ENCODE measurements around the gene KNSTRN.
A peak's percentile ranks its signal among the peaks of the same experiment; 100 is the strongest.

Gene KNSTRN

GRCh38 chr15:40344631-40345120 lies 37.8 kb upstream of the KNSTRN start:
- peak; percentile 58 for DNase-seq
- in situ Hi-C loops (cut with HindIII; ENCODE audit: low pct_ligation_motif_present, low pct_unique_long_range_greater_than_20kb, low sequenced_read_pairs), result no loop called here

DNA sequence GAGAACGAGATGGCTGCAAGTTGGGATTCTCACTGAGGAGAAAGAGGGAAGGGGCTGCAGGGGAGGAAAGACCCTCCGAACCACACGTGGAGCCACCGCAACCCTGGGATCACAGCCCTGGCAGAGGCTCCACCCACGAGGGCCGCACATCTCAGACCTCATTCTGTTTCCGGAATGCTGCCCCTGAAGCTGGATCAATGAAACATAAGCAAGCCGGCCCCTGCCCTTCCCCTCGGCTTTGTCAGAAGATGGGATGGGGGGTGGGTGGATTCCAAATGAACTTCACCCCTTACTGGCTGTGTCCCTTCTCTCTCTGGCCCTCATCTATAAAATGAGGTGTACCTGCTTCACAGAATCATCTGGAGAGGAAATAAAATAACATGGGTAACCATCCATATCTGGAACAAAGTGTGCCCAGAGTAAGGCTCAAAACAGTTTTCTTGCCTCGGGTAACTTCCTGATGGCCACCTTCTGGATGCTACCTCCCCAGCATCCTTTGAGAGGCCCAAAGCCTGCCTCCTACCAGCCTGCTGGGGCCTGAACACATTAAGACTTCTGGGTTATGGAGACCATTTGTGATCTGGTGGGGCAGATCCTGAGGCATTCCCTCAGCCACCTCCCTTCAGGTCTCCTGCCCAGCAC lies 37.2 kb upstream of the KNSTRN start:
- DNase-seq, result no peak
- in situ Hi-C loops (cut with HindIII; ENCODE audit: low pct_ligation_motif_present, low pct_unique_long_range_greater_than_20kb, low sequenced_read_pairs), result no loop called here

- in situ Hi-C loops (cut with HindIII; ENCODE audit: low pct_ligation_motif_present, low pct_unique_long_range_greater_than_20kb, low sequenced_read_pairs), result no loop called here
Measured at GRCh38 chr15:40345867-40346578, 36.5 kb upstream of the KNSTRN start.

GRCh38 chr15:40346579-40347558 lies 35.7 kb upstream of the KNSTRN start:
- in situ Hi-C loops (cut with HindIII; ENCODE audit: low pct_ligation_motif_present, low pct_unique_long_range_greater_than_20kb, low sequenced_read_pairs), result no loop called here
- DNase-seq, result no peak

More at GRCh38 chr15:40345867-40346578, 36.5 kb upstream of the KNSTRN start:
- DNase-seq, result no peak

- DNase-seq, result no peak
- in situ Hi-C loops (cut with HindIII; ENCODE audit: low pct_ligation_motif_present, low pct_unique_long_range_greater_than_20kb, low sequenced_read_pairs), result no loop called here
Measured at GRCh38 chr15:40347559-40348473, 34.7 kb upstream of the KNSTRN start.

DNA sequence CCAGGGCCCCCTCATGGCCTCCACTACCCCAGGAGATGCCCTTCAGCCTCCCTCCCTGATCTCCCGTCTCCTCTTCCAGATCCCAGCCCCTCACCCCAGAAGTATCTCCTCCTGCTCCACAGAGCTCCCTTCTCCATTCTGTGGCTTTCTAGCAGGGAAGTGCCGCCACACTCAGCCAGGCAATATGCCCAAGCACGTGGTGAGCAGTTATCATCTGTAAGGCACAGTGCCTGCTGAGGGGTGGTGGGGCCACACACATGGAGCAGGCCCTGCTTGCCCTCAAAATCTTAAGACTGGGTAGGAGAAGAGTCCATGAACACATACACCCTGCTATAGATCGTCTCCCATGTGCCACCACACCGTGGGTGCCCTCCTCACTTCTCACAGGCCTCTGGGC lies 34.0 kb upstream of the KNSTRN start:
- in situ Hi-C loops (cut with HindIII; ENCODE audit: low pct_ligation_motif_present, low pct_unique_long_range_greater_than_20kb, low sequenced_read_pairs), result no loop called here
- DNase-seq, result no peak

- in situ Hi-C loops (cut with HindIII; ENCODE audit: low pct_ligation_motif_present, low pct_unique_long_range_greater_than_20kb, low sequenced_read_pairs), result no loop called here
- no peak for DNase-seq
Measured at GRCh38 chr15:40349163-40349562, 33.4 kb upstream of the KNSTRN start.

DNA sequence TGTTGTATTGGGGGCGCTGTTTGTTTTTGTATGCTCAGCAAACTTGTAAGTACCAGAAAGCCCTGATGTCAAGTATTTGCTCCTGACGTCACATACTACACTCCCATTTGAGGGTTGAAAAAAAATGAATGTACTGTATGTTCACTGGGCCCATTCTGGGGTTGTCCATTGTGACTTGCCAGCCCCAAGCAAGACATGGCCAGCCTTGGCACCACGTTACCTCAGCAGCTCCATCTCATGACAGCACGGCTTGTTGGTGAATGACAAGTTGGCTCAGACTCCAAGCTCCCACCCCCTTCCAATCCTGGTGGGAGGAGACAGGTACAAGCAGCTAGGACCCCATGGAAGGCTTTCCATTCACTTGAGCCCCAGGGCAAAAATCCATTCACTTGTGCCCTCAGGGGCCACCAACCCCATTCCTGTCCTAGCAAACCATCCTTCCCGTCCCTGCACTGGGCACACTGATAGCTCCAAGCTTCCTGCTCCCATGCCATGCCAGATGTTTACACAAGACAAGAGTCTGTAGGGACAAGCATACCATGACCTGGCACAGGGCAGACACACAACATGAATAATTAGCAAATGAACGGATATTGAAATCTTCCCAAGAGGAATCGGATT lies 30.1 kb upstream of the KNSTRN start:
- DNase-seq, result no peak
- in situ Hi-C loops (cut with HindIII; ENCODE audit: low pct_ligation_motif_present, low pct_unique_long_range_greater_than_20kb, low sequenced_read_pairs), result no loop called here

DNA sequence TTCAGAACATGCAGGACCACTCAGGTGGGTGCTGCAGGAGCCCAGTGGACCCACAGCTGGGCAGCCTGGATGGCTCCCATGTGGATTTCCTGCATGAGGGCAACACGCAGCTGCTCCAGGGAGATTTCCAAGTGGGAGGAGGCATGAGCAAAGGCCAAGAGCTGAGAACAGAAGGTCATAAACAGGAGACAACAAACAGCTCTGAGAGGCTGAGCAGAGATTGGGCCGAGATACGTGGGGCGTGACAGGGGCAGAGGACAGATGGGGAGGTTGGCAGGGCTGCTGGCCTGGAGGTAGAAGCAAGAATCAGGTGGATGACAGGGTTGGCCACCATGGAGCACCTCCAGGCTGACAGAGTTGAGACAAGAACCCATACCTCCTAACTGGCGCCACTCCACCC lies 28.8 kb upstream of the KNSTRN start:
- in situ Hi-C loops (cut with HindIII; ENCODE audit: low pct_ligation_motif_present, low pct_unique_long_range_greater_than_20kb, low sequenced_read_pairs), result no loop called here
- no peak for DNase-seq

DNA sequence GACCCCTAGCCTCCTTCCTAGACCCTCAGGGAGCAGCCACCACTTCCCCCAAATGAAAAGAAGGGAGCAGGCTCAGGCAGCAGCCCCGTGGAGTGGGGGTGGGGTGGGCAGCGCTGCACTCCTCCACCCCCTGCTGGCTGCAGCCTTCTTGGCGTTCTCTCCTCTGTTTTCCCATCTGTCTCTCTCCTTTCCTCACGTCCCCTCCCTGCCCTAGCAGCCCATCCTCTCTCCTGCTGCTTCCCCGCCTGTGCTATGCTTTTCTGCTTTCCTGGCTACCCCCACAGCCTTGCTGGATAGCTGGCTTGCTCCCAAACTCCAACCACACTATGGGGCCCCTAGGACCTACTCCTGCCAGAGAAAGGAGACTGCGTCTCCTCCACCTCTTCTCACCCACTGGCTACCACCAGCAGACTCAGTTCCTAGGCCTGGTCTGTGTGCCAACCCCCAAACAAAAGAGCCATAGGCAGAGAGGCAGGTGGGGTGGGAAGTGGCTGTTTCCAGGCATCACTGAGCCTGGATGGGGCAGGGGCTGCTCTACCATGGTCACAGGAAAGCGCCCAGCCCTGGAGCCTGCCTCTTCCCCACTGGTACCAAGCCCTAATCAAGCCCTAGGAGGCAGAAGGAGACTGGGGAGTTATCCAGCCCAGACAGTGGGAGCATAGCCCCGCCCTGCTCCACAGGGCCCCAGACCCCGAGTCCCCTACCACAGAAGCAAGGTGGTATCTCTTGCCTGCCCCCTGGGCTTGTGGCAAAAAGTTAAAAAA lies 27.9 kb upstream of the KNSTRN start:
- in situ Hi-C loops (cut with HindIII; ENCODE audit: low pct_ligation_motif_present, low pct_unique_long_range_greater_than_20kb, low sequenced_read_pairs), result no loop called here
- peak; percentile 44 for DNase-seq

- in situ Hi-C loops (cut with HindIII; ENCODE audit: low pct_ligation_motif_present, low pct_unique_long_range_greater_than_20kb, low sequenced_read_pairs), result no loop called here
- DNase-seq, result no peak
Measured at GRCh38 chr15:40355976-40356585, 26.4 kb upstream of the KNSTRN start.

- in situ Hi-C loops (cut with HindIII; ENCODE audit: low pct_ligation_motif_present, low pct_unique_long_range_greater_than_20kb, low sequenced_read_pairs), result no loop called here
- DNase-seq, result no peak
Measured at GRCh38 chr15:40357246-40357645, 25.3 kb upstream of the KNSTRN start.

DNA sequence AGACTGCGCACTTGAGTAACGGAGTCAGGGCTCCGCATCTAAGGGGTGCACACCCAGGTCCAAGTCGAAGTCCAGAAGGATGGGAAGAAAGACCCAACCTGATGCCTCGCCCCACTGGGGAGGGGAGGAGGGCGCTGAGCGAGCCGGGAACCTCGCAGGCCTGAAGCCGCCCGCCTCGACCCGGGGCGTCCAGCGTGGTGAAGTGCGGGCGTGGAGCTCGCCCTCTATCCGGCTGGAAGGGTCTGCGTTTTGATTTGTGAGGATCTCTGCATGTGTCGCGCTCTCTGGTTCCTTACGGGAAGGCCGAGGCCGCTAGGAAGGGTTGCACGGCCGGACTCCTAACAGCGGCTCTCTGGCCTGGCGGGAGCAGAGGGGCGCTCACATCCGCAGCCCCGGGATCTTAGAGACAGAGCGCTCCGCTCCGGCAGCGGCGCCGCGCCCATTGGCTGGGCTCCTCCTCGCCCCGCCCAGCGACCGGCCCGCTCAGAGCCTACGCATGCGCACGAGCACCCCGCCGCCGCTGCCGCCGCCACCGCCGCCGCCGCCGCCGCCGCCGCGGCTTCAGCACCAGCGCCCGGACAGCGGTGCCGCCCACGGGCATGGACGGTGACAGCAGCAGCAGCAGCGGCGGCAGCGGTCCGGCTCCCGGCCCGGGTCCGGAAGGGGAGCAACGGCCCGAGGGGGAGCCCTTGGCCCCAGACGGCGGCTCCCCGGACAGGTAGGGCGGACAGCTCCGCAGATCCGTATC lies 24.6 kb upstream of the KNSTRN start, which contains the start of gene DISP2:
Gene DISP2 (plus strand): TSS at position 497 of the 748 bp plus-strand sequence. CDS start 103 bp downstream, at position 600.
- in situ Hi-C loops (cut with HindIII; ENCODE audit: low pct_ligation_motif_present, low pct_unique_long_range_greater_than_20kb, low sequenced_read_pairs), result no loop called here
- DNase-seq, result peak; percentile 81

DNA sequence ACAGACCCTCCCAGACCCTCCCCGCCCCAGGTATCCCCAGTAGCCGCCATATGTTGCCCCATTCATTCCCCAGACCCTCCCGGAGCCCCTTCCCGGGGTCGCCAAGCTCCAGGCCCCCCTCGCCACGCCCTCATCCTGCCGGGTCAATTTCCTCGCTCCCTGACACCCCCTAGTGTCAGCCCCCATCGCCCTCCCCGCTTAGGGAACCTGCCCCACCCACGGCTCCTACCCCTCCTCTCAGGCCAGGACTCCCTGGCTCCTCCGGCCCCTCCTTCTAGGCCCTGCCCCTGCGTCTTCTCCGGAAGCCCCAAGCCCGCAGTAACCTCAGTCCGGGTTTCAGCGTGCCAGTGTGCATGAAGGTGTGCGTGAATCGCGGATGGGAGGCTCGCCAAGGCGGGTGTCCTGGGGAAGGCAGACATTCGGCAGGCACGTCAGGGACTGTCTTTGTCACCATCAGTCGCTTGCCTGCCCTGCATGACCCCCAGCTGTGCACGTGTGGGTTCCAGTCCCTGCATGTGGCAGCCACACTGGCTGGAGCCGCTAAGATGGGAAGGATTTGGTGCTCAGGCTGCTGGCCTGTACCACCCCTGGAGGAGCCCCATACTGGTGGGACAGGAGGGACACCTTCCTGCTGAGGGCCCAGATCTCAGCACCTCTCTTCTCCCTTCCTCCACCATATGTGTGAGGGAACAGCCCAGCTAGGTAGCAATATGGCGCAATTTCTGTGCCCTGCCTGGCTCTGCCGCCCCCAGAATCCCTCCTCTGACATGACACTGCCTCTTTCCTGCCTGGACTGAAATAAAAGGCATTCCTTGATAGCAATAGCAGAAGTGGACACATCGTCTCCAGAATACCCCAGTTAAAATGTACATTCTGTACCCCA lies 23.8 kb upstream of the KNSTRN start:
- in situ Hi-C loops (cut with HindIII; ENCODE audit: low pct_ligation_motif_present, low pct_unique_long_range_greater_than_20kb, low sequenced_read_pairs), result no loop called here
- DNase-seq, result no peak

DNA sequence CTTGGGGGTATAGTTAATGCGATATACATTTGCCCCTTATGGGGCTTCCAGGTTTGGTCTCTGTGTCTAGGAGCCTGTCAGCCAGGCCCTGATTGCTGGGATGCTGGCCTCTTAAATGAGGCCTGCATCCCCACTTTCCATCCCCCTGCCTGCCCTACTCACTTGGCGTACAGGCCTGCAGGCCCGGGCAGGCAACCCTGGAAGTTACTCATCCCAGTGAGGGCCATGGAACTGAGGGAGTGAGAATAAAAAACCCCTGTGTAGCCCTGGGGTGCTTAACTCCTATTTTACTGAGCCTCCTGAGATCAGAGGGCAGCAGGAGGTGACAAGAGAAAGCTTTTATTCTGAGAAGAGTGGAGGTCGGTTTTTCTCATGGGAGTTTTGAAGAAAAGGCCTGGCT lies 22.5 kb upstream of the KNSTRN start:
- in situ Hi-C loops (cut with HindIII; ENCODE audit: low pct_ligation_motif_present, low pct_unique_long_range_greater_than_20kb, low sequenced_read_pairs), result no loop called here
- DNase-seq, result no peak

All from ACHN (cell line).